H9 (cell line): Measurements from ENCODE around the gene YIPF1. TPM values are rescaled to one million over a fixed set of nuclear protein-coding genes. Genes with fewer than 3 reads are reported as not detected.

Experiments used
- DNase-seq: peaks from one replicate; pipeline ENCODE4 v3.0.0-alpha.2; 2017
- H2AFZ ChIP-seq: one replicate; pipeline ENCODE4 v1.6.1; 2013; ENCODE audit warnings: mild to moderate bottlenecking, low read length, control low read depth, moderate library complexity
- H2AK5ac ChIP-seq: 2 replicates; pipeline ENCODE4 v1.6.1; 2013; ENCODE audit warnings: low read length, control low read depth, mixed read lengths; ENCODE audit not compliant: insufficient read length
- H2BK120ac ChIP-seq: one replicate; pipeline ENCODE4 v1.6.1; 2013; ENCODE audit warnings: low read depth, mild to moderate bottlenecking, low read length, control low read depth, inconsistent platforms; ENCODE audit not compliant: poor library complexity, severe bottlenecking
- H2BK12ac ChIP-seq: 2 replicates; pipeline ENCODE4 v1.6.1; 2013; ENCODE audit warnings: low read length, control low read depth, mixed read lengths, low read depth; ENCODE audit not compliant: insufficient read length
- H2BK15ac ChIP-seq: 2 replicates; pipeline ENCODE4 v1.6.1; 2013; ENCODE audit warnings: low read depth, low read length, control low read depth
- H2BK20ac ChIP-seq: one replicate; pipeline ENCODE4 v1.6.1; 2013; ENCODE audit warnings: low read depth, mild to moderate bottlenecking, low read length, control low read depth, inconsistent platforms; ENCODE audit not compliant: poor library complexity, severe bottlenecking
- H2BK5ac ChIP-seq: 2 replicates; pipeline ENCODE4 v1.6.1; 2013; ENCODE audit warnings: low read length, control low read depth, mixed read lengths; ENCODE audit not compliant: insufficient read length
- H3K14ac ChIP-seq: 2 replicates; pipeline ENCODE4 v1.6.1; 2013; ENCODE audit warnings: low read length, control low read depth; ENCODE audit not compliant: insufficient read depth
- H3K18ac ChIP-seq: 2 replicates; pipeline ENCODE4 v1.6.1; 2013; ENCODE audit warnings: low read depth, mild to moderate bottlenecking, mixed read lengths, low read length, control low read depth; ENCODE audit not compliant: insufficient read length
- H3K23ac ChIP-seq: 2 replicates; pipeline ENCODE4 v1.6.1; 2013; ENCODE audit warnings: low read length, control low read depth, mixed read lengths, low read depth; ENCODE audit not compliant: insufficient read length
- H3K23me2 ChIP-seq: 2 replicates; pipeline ENCODE4 v1.6.1; 2013; ENCODE audit warnings: low read depth, mild to moderate bottlenecking, mixed read lengths, low read length, control low read depth; ENCODE audit not compliant: insufficient read length, poor library complexity, severe bottlenecking
- H3K27ac ChIP-seq: 2 replicates; pipeline ENCODE4 v1.5.1; 2013; ENCODE audit warnings: low read length, control low read depth, mixed read lengths, low read depth; ENCODE audit not compliant: insufficient read length
- H3K27me3 ChIP-seq: 2 replicates; pipeline ENCODE4 v1.6.1; 2013; ENCODE audit warnings: low read length, control low read depth, inconsistent platforms; ENCODE audit not compliant: insufficient read depth
- H3K4ac ChIP-seq: 2 replicates; pipeline ENCODE4 v1.6.1; 2013; ENCODE audit warnings: low read depth, mild to moderate bottlenecking, control low read depth, inconsistent platforms, low read length, moderate library complexity
- H3K4me1 ChIP-seq: 2 replicates; pipeline ENCODE4 v1.6.1; 2013; ENCODE audit warnings: low read length, control low read depth, inconsistent platforms; ENCODE audit not compliant: insufficient read depth
- H3K4me2 ChIP-seq: 2 replicates; pipeline ENCODE4 v1.6.1; 2013; ENCODE audit warnings: low read length, control low read depth, mixed read lengths; ENCODE audit not compliant: insufficient read length, insufficient read depth
- H3K56ac ChIP-seq: 2 replicates; pipeline ENCODE4 v1.6.1; 2013; ENCODE audit warnings: low read depth, mild to moderate bottlenecking, mixed read lengths, low read length, control low read depth; ENCODE audit not compliant: insufficient read length
- H3K79me1 ChIP-seq: 2 replicates; pipeline ENCODE4 v1.6.1; 2013; ENCODE audit warnings: low read depth, mild to moderate bottlenecking, moderate library complexity, low read length, control low read depth, inconsistent platforms; ENCODE audit not compliant: insufficient read depth, poor library complexity, severe bottlenecking
- H3K79me2 ChIP-seq: 2 replicates; pipeline ENCODE4 v1.6.1; 2013; ENCODE audit warnings: low read length, control low read depth, inconsistent platforms; ENCODE audit not compliant: insufficient read depth
- H3K9ac ChIP-seq: 2 replicates; pipeline ENCODE4 v1.6.1; 2013; ENCODE audit warnings: low read length, control low read depth, mixed read lengths; ENCODE audit not compliant: insufficient read length; ENCODE audit errors: extremely low read depth
- H3K9me3 ChIP-seq: one replicate; pipeline ENCODE4 v1.6.1; 2013; ENCODE audit warnings: low read depth, low read length, inconsistent platforms; ENCODE audit not compliant: control insufficient read depth
- H3T11ph ChIP-seq: one replicate; pipeline ENCODE4 v1.6.1; 2013; ENCODE audit warnings: mild to moderate bottlenecking, low read length, control low read depth, inconsistent platforms
- H4K20me1 ChIP-seq: one replicate; pipeline ENCODE4 v1.6.1; 2013; ENCODE audit not compliant: control insufficient read depth, insufficient read length, insufficient read depth
- H4K5ac ChIP-seq: 2 replicates; pipeline ENCODE4 v1.6.1; 2013; ENCODE audit warnings: low read depth, mild to moderate bottlenecking, mixed read lengths, low read length, control low read depth; ENCODE audit not compliant: insufficient read length
- H4K8ac ChIP-seq: replicated peaks from 2 replicates; pipeline ENCODE4 v1.6.1; 2013; ENCODE audit warnings: low read length, control low read depth, mixed read lengths, low read depth; ENCODE audit not compliant: insufficient read length
- H4K91ac ChIP-seq: 2 replicates; pipeline ENCODE4 v1.6.1; 2013; ENCODE audit warnings: low read depth, mild to moderate bottlenecking, moderate library complexity, mixed read lengths, low read length, control low read depth; ENCODE audit not compliant: insufficient read length
- H3K27ac Mint-ChIP-seq, 3 experiments: 2 replicates in 2 of 3; 3 replicates in 1 of 3; pipeline ENCODE4 v1.8.0; 2020 to 2021; ENCODE audit warnings: mixed read lengths in 3 of 3, mild to moderate bottlenecking in 1 of 3, moderate library complexity in 1 of 3
- H3K27me3 Mint-ChIP-seq: 2 replicates; pipeline ENCODE4 v1.8.0; 2021; ENCODE audit warnings: low read depth, mild to moderate bottlenecking, moderate library complexity, mixed read lengths
- H3K36me3 Mint-ChIP-seq, 3 experiments: 2 replicates in 2 of 3; 3 replicates in 1 of 3; pipeline ENCODE4 v1.8.0; 2020 to 2021; ENCODE audit warnings: low read depth in 3 of 3, mixed read lengths in 3 of 3; ENCODE audit not compliant: insufficient read depth in 1 of 3
- H3K4me1 Mint-ChIP-seq, 2 experiments: 2 replicates each; pipeline ENCODE4 v1.8.0; 2020; ENCODE audit warnings: mixed read lengths in 2 of 2
- H3K4me3 Mint-ChIP-seq, 2 experiments: 2 replicates in 1 of 2; 3 replicates in 1 of 2; pipeline ENCODE4 v1.8.0; 2020 to 2021; ENCODE audit warnings: mild to moderate bottlenecking in 2 of 2, mixed read lengths in 2 of 2, moderate library complexity in 1 of 2
- H3K9me3 Mint-ChIP-seq, 2 experiments: 2 replicates in 1 of 2; 3 replicates in 1 of 2; pipeline ENCODE4 v1.8.0; 2020; ENCODE audit warnings: mild to moderate bottlenecking in 2 of 2, mixed read lengths in 2 of 2, moderate library complexity in 1 of 2
- CTCF ChIP-seq: fragments of 200-600 bp; sonication (generic); conservative IDR thresholded peaks from 3 replicates; pipeline ENCODE4 v1.8.0; 2021; ENCODE audit warnings: antibody characterized with exemption, mild to moderate bottlenecking
- WGBS: extraction: QIAGEN DNeasy Blood & Tissue Kit; methylation state at CpG from one replicate; pipeline ENCODE4 v1.1.7; 2013; ENCODE audit warnings: missing lambda C conversion rate, low lambda C conversion rate, mixed read lengths; ENCODE audit not compliant: insufficient read length; ENCODE audit errors: extremely low coverage; 5-methylcytosine and 5-hydroxymethylcytosine counted together
- total RNA-seq: library from RNA; stranded (reverse); gene quantifications from 2 replicates; pipeline ENCODE4 v1.2.1, GENCODE V29; 2021

Gene YIPF1
- total RNA-seq, 1 experiment from 2014 or later = 29.1 TPM

GRCh38 chr1:53894644-53895043, 5.0 kb upstream of the YIPF1 start:
- H3K27me3 Mint-ChIP-seq = peaks cover 10% of the 10 kb centered on the region
- Histone ChIP-seq H2BK120ac (no peak overlapping the region), H2AFZ (no peak overlapping the region), H3K9me3 (no peaks in the 10 kb centered on the region), H3K56ac (no peak overlapping the region), H3K79me2 (no peaks in the 10 kb centered on the region), H3K27ac (no peak overlapping the region), H3K14ac (no peak overlapping the region), H2AK5ac (no peak overlapping the region), H2BK20ac (no peak overlapping the region), H3K4ac (no peak overlapping the region), H3K27me3 (no peaks in the 10 kb centered on the region), H2BK12ac (no peak overlapping the region), H4K8ac (no peak overlapping the region), H3K9ac (no peak overlapping the region), H4K5ac (no peak overlapping the region), H2BK5ac (no peak overlapping the region), H3T11ph (no peak overlapping the region), H3K4me1 (no peaks in the 10 kb centered on the region; the same call in 1 of the 2 replicates), H3K23ac (no peak overlapping the region), H3K23me2 (no peaks in the 10 kb centered on the region), H2BK15ac (no peak overlapping the region), H4K91ac (no peak overlapping the region), H3K4me2 (no peak overlapping the region), H3K79me1 (no peaks in the 10 kb centered on the region), H4K20me1 (no peaks in the 10 kb centered on the region), H3K18ac (no peak overlapping the region)
- no peak for DNase-seq
- peaks cover 12 to 15% of the 10 kb centered on the region in 2 experiments for H3K4me1 Mint-ChIP-seq
- WGBS = no CpG with 5 or more reads among the region's 5 CpGs
- no peaks in the 10 kb centered on the region for H3K9me3 Mint-ChIP-seq
- TF ChIP-seq CTCF = no peak
- H3K36me3 Mint-ChIP-seq = no peaks in the 10 kb centered on the region
- H3K4me3 Mint-ChIP-seq = no peak overlapping the region
- H3K27ac Mint-ChIP-seq = no peak overlapping the region
